GM18858 (cell line): ENCODE measurements around the gene TNFRSF12A.

Experiments
- ATAC-seq: cut with Tn5 transposase; IDR thresholded peaks from one replicate; pipeline ENCODE4 v1.9.1; 2021; ENCODE audit not compliant: unreplicated experiment

Gene TNFRSF12A

DNA sequence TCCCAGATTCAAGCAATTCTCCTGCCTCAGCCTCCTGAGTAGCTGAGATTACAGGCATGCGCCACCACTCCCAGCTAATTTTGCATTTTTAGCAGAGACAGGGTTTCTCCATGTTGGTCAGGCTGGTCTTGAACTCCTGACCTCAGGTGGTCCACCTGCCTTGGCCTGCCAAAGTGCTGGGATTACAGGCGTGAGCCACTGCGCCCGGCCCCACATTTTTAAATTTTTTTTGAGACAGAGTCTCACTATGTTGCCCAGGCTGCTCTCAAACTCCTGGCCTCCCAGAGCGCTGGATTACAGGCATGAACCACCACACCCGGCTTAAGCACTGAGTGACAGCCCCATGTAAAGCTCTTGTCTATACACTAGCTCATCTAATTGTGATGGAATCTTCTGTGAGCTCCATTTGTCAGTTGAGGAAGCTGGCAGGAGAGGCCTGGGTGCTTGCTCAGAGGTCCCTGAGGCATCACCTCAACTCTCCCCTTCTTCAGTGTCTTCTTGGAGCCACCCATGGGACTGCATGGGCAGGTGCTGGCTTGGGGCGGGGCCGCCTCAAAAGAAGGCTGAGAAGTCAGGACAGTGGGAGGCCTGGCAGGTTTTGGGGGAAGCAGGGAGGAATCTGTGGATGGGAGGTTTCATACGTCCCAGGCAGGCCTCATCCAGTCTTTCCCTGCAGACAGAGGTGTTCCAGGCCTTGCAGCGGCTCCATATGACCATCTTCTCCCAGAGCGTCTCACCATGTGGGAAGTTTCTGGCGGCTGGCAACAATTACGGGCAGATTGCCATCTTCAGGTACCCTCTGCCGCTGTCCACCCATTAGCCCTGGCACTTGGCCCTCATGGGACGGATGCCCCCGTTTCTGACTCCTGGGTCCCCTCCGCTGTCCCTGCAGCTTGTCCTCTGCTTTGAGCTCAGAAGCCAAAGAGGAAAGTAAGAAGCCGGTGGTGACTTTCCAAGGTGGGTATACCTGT is 5.1 kb downstream of the TNFRSF12A start:
- no peak for ATAC-seq

DNA sequence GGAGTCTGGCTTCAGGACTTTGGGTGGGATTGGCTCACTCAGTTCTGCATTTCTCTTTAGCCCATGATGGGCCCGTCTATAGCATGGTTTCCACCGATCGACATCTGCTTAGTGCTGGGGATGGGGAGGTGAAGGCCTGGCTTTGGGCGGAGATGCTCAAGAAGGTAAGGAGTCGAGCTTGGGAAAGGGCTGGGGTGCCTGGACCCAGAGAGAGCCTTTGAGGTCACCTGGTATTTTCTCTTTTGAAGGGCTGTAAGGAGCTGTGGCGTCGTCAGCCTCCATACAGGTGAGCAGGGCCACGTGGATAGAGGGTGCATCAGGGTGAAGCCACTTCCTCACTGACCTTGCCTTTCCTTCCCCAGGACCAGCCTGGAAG is 5.8 kb downstream of the TNFRSF12A start:
- no peak for ATAC-seq

DNA sequence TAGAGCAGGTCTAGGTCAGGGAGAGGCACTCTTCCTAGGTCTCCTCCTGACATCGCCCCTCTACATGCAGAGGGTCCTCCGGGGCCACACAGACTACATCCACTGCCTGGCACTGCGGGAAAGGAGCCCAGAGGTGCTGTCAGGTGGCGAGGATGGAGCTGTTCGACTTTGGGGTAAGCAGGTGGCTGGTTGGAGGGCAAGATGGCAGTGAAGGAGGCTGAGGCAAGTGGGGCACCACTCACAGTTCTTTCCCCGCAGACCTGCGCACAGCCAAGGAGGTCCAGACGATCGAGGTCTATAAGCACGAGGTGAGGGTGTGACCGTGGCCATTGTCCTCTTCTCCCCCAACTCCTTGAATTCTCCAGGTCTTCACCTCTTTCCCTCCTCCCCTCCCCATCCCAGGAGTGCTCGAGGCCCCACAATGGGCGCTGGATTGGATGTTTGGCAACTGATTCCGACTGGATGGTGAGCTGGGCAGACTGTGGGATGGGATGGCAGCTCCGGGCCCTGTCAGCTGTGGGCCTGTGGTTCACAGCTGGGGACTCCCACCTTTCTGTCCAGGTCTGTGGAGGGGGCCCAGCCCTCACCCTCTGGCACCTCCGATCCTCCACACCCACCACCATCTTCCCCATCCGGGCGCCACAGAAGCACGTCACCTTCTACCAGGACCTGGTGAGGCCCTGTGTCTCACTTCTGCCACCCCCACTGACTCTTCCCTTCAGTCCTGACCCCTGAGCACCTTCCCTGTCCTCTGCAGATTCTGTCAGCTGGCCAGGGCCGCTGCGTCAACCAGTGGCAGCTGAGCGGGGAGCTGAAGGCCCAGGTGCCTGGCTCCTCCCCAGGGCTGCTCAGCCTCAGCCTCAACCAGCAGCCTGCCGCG is 6.7 kb downstream of the TNFRSF12A start:
- no peak for ATAC-seq

DNA sequence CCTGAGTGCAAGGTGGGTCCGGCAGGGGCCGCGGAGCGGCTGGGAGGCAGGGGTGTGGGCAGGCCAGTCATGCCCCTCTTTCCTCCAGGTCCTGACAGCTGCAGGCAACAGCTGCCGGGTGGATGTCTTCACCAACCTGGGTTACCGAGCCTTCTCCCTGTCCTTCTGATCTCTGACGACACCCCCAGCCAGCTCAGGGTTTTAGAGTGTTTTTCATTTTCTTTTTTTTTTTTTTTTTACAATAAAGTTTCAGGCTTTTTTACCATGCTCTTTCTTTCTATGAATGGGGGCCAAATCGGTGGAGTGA is 7.3 kb downstream of the TNFRSF12A start:
- ATAC-seq: no peak

DNA sequence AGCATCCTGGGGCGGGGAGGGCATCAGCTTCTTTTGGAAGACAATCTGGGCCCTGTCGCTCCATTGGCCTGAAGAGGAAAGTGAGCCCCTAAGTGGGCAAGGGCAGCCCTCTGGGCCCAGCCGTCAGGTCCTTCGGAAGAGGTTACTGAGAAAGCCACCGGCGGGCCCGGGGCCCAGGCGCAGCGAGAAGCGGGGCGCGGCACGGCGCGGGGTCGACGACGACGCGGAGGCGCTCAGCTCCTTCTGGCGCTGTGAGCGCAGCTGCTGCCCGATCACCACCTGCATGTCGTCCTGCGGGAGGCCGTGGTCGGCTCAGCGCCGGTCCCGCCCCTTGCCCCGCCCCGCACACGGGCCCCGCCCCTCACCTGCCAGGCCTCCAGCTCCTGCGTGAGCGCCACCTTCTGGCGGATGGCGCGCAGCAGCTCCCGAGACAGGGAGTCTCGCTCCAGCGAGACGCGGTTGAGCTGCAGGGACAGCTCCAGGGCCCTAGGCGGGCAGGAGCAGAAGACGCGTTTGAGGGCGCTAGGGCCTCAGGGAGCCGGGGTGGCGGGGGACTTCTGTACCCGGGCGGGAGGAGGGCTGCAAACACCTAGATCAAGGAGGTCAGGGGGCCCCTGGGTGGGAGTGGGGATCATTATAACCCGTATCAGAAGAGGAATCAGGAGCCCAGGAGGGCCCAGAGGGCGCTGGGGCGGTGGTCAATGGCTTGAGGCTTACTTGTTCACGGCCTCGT is 8.0 kb downstream of the TNFRSF12A start:
- ATAC-seq: no peak

DNA sequence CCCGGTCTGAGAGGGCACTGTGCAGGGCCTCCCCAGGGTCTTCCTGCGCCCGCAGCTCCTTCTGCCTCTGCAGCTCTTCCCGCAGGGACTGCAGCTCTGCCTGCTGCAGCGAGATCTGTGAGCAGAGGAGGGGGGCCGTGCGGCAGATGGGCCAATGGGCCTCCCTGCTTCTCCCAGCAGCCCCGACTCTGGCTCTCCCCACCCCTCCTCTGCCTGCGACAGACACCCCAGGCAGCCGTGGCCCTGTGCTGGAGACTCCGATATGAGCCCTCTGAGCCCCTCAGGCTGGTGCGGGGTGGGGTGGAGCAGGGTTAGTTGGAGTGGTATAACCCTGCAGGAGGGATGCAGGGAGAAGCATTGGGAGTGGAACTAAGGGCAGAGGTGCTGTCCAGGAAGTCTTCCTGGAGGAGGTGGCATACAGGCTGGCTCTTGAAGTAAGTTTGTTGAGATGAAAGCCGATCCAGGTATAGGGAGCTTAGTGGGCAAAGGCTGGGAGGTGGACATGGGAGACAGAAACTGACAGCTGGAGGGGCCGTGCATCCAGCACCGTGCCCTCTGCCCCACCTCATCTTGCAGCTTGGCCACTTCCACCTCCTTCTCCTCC is 8.7 kb downstream of the TNFRSF12A start:
- no peak for ATAC-seq

DNA sequence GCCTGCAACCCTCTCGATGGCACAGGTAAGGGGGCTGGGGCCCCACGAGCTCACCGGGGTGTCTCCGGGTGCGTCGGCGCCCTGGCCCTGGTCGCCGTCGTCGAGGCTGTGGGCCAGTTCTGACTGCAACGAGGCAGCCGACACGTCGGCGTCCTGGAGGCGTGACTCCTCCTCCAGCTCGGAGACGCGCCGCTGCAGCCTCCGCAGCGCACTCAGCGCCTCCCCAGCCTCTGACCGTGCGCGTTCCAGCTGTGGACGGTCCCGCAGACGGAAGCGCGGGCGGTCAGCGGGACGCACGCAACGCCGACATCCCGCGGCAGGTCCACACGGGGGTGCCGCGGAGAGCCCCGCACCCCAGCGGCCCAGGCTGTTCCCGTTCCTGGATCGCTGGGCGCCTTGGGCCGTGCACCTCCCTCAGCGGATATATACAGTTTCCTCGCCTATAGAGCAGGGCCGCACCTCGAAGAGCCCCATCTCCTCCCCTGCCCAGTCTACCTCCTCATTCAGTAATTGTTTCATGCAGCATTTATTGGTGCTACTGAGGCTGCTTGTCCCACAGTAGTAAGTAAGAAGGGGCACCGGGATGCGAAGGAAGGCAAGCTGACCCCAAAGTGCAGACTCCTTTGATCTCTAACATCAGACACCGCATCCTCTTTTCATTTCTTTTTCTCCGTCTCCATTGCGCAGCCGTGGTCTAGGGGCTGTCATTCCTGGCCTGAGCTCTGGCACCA is 9.5 kb downstream of the TNFRSF12A start:
- ATAC-seq: no peak

DNA sequence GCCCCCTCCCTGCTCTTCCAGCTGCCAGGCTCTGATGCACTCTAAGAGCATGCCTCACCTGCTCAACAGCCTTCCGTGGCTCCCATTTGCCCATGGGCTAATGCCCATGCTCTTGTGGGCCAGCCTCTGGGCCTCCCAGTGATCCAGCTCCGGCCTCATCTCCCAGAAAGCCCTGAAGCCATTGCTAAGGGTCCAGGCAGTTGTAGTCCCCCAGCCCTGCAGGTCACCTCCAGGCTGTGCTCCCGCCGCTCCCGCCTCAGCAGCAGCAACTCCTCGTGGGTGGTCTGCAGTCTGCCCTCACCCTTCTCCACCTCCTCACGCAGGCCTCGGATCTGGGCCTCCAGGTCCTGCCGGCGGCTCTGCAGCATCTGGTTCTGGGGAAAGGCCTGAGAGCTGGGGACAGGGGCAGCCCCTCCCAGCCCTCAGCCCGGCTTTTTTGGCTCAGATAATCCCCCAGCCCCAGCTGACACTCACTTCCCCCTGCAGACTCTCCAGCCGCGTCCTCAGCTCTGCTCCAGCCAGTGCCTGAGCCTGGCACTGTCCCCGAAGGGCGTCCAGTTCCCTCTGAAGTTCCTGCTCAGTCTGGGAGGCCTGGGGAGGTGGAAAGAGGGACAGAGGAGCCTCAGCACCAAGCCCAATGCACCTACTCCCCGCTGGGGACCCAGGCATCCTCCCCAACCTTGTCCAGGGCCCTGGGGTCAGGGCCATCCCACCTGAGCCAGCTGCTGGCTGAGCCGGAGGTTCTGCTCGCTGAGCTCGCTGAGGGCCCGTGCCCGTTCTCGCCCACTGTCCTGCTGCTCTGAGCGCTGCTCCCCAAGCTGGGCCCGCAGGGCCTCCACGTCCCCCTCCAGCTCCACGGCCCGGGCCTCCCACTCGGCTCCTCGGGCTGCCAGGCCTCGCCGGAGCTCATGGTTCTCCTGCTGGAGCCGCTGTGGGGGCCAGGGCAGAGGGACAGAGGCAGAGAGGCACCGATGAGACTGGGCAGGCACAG is 10.3 kb downstream of the TNFRSF12A start:
- ATAC-seq: no peak

DNA sequence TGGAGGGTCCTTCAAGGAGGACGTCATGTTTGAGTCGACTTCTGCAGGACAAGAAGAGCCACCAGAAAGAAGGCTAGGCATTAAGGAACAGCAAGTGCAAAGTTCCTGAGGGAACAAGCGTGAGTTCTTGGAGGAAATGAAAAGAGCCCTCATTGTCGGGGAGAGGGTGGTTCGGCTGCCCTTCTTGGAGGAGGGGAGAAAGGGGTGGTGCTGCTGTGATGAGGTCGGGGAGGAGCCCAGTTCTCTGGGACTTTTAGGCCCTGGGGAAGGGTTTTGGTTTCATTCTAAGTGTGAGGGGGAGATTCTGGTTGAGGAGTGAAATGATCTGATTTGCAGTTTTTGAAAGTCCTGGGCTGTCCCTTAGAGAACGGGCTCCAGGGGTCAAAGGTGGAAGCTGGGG is 12.5 kb downstream of the TNFRSF12A start:
- no peak for ATAC-seq

DNA sequence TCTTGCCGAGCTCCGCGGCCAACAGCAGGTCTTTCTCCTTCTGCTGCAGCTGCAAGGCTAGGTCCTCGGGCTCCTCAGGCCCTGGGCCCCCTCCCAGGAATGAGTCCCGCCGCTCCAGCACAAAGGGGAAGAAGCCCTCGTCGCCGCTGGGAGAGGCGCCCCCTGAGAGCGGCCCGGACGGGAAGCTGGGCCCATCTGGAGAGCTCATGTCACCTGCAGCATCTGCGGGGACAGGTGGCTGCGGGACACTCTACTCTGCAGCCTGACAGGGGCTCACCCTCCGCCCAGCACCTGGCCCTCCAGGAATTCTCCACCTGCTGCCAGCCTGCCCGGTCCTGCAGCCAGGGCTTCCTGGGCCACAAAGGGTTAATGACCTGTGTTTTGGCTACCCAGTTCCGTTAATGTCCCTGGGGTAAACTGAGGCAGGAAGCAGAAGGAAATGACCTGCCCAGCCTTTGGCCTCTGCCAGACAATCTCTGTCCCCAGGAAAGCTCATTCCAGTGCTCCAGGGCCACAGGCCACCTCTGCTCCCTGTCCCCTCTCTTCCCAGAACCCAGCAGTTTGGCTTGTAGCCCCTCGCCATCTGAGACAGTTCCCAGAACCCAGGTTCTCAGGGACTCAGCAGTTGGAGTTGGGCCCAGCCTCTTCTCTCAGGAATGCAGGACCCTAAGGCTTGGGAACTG is 15.3 kb downstream of the TNFRSF12A start:
- ATAC-seq: no peak

DNA sequence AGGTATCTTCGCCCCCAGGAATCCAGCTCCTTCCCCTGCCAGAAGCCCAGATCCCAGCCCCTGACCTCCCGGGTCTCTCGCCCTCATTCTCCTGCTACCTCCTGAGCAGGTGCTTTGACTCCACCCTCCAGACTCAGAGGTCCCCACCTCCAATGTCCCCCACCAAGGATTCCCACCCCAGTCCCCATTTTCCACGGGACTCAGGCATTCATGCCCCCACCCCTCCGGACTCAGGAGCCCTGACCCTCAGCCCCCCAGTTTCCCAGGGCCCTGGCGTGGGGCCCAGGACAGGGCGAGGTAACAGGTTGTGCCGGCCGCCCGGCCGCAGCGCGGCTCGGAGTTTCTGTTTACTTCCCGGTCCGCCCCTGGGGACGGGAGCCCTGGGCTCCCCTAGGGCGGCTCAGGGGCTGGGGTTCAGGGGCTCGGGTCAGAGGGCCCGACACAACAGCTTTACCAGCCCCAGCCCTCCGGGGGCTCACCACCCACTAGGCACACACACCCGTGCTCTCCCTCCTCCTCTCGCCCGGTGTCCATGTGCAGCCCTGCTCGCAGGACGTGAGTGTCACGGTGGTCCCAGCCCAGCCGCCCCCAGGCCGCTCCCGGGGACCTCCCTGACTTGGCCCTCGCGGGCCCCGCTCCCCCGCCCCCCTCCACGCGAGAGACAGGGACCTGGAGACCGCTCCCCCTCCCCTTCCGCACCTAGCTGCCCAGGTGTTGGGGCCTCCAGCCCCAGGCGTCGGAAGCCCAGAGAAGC is 16.0 kb downstream of the TNFRSF12A start:
- ATAC-seq: no peak

DNA sequence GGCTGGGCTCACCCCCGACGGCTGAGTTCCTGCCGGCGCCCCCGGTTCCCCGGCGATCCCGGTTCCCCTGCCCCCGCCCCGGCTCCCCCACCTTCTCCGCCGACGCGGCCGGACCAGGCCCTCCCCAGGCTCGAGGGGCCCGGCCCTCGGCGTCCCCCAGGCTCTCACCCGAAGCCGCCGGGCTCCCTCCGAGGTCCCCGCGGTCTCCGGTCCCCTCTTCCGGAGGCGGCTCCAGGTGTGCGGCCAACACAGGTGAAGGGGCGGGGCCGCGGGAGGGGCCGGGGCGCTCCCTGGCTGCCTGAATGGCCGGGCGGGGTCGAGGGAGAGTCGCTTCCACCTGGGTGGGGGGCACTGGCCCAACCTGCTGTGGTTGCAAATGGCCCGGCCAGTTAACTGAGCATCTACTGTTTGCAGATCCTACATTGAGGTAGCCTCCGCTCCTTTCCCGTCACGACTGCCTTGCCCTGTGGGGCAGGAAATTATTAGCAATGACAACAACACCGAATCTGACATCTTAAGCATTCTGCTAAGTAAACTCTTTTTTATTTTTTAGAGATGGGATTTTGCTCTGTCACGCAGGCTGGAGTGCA is 16.7 kb downstream of the TNFRSF12A start, which contains the start of gene BICDL2:
BICDL2 (minus strand) TSS at position 219 of the 590 bp plus-strand sequence. CDS start 1,448 bp downstream, outside the sequence.
- ATAC-seq: no peak

DNA sequence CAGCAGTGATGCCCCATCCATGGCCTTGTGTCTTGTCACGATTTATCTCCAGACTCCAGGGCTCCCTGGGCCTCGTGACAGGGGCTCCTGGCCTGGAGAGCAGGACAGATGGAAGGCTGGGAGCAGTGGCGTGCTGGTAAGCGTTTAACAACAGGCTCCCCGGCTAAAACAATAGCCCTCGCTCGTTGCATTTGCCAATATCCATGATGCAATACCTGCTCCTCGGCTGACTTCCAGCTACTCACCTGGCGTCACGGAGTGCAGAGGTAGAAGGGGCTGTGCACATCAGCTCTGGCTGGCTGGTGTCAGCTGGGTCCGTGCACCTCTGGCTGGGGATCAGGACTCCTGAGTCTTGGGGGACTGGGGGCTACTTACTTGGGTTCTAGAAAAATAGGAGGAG is 18.1 kb downstream of the TNFRSF12A start:
- no peak for ATAC-seq

DNA sequence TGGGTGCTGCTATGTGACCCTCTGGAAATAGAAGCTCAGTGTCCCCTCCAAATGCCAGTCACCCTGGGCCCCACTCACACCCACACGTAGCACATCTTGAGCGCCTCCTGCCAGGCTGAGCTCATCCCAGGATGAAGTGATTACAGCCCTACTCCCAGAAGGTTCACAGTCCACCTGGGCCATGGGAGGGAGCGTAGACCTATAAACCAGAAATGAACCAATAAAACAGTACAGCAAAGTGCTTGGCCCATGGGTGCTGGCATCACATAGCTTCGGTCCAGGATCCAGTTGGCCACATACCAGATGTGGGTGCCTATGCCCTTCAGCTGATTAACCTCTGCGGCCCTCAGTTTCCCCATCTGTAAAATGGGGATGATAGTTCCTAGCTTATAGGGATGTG is 18.7 kb downstream of the TNFRSF12A start:
- ATAC-seq: no peak

DNA sequence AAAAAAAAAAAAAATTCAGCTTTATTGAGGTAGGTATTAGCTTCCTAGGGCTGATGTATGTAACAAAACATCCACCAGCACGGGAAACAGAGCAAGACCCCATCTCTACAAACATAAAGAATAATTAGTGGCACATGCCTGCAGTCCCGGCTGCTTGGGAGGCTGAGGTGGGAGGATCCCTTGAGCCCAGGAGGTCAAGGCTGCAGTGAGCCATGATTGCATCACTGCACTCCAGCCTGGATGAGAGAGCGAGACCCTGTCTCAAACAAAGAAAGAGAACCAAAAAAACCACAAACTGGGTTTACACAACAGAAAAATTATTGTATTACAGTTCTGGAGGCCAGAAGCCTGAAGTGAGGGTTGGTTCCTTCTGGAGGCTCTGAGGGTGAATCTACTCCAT is 22.2 kb downstream of the TNFRSF12A start:
- ATAC-seq: no peak

DNA sequence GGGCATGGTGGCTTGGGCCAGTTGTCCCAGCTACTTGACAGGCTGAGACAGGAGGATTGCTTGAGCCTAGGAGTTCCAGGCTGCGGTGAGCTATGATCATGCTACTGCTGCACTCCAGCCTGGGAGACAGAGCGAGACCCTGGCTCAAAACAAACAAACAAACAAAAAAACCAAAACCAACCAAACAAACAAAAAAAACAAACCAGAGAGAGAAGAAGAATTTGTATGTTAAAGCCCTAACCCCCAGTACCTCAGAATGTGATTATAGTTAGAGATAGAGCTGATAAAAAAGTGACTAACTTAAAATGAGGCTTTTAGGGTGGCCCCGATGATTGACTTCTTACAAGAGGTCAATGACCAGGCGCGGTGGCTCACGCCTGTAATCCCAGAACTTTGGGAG is 24.5 kb downstream of the TNFRSF12A start:
- no peak for ATAC-seq
